ENCODE measurements around the gene BRSK2. TPM values are rescaled to one million over a fixed set of nuclear protein-coding genes. Genes with fewer than 3 reads are reported as not detected.

Gene BRSK2
- total and polyA plus RNA-seq, 2 donors from 2014 or later = 0.43 to 1.2 TPM

DNA sequence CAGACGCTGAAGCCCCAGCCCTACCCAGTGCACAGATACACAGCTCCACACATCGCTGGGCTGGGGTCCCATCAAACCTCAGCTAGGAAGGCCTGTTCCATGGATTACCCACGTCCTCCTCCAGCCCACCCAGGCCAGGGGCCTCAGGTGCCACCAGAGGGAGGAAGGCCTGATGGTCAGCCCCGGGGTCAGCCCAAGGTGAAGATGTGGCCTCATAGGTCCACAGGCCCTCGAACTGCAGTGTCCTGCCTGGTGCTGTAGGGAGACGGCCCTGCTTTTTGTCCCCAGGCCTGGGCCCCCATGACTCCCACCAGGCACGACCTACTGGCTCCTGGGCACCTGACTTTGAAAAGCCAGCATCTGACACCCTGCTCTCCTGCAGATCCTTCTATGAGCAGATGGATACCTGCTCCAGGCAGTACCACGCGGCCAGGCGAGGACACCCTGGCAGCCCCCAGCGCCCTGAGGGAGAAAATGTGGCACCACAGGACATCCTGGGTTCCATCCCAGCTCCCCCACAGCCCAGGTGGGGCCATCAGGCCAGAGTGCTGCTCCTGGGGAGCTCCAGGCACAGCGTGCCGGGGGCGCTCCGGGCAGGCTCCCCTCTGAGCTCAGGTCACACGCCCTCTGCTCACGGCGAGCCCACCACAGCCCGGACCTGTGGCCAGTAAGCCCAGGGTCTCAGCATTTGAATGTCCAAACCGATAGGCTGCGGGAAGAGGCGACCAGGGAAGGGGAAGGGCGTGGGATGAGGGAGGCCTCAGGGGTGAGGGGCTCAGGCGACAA is 112.6 kb downstream of the BRSK2 start:
- H3K36me3 ChIP-seq (ENCODE audit: control insufficient read depth in 2 of 3, insufficient read depth in 3 of 3, low read length in 3 of 3) = no peaks in the 10 kb centered on the region
- H3K9ac ChIP-seq (ENCODE audit: low read length in 3 of 3) = no peak overlapping the region
- DNase-seq (peak in 2 of 5 donors; percentile 23 to 63), FAIRE-seq (no peak)
- H3K4me3 ChIP-seq (ENCODE audit: low read length in 3 of 3) = no peak overlapping the region
- peaks cover 0 to 11% (median 0%) of the 10 kb centered on the region in 3 donors for H3K4me1 ChIP-seq (ENCODE audit: control insufficient read depth in 2 of 3, insufficient read depth in 2 of 3, low read depth in 1 of 3, low read length in 3 of 3)
- no peaks in the 10 kb centered on the region for H3K27me3 ChIP-seq (ENCODE audit: control insufficient read depth, insufficient read depth, low read length)
- no peak for TF ChIP-seq CTCF (IDR thresholded peaks at IDR 0.05; ENCODE audit: borderline replicate concordance, extremely low read depth, insufficient read depth)
- H3K27ac ChIP-seq (ENCODE audit: low read depth in 2 of 2, low read length in 2 of 2) = no peak overlapping the region
- intact Hi-C loops (cut with DNase I) = no loop called here
- no peaks in the 10 kb centered on the region for H3K9me3 ChIP-seq (ENCODE audit: control insufficient read depth in 2 of 3, insufficient read depth in 1 of 3, low read length in 3 of 3)

- no peak overlapping the region for H3K27ac ChIP-seq (ENCODE audit: low read depth in 2 of 2, low read length in 2 of 2)
- intact Hi-C loops (cut with DNase I) = no loop called here
These were observed 113.4 kb downstream of the BRSK2 start for GRCh38 chr11:1502954-1503707.

DNA sequence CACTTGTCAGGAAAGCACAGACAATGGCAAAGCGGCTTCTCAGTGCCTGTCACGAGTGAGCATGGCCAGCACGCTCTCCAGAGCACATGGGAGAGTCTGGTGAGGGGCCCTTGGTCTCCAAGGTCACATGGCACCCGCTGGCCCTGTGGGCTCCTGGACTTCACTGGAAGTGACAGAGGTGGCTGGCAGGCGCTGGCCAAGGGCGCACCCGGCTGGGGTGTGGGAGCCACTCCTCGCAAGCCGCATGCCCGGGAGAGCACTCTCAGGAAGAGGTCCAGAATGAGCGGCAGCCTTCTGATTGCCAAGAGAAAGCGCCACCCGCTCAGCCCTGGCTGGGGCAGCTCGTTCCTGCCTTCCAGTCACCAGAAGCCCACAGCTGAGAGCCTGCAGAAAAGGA is 114.0 kb downstream of the BRSK2 start:
- Histone ChIP-seq H3K4me1 (ENCODE audit: control insufficient read depth in 2 of 3, insufficient read depth in 2 of 3, low read depth in 1 of 3, low read length in 3 of 3) (peaks cover 0 to 14% (median 0%) of the 10 kb centered on the region in 3 donors), H3K27ac (ENCODE audit: low read depth in 2 of 2, low read length in 2 of 2) (no peak overlapping the region)
- no peak for FAIRE-seq

More at GRCh38 chr11:1502954-1503707, 113.4 kb downstream of the BRSK2 start:
- no peak for TF ChIP-seq CTCF (IDR thresholded peaks at IDR 0.05; ENCODE audit: borderline replicate concordance, extremely low read depth, insufficient read depth)
- Histone ChIP-seq H3K27me3 (ENCODE audit: control insufficient read depth, insufficient read depth, low read length) (no peaks in the 10 kb centered on the region), H3K9me3 (ENCODE audit: control insufficient read depth in 2 of 3, insufficient read depth in 1 of 3, low read length in 3 of 3) (no peaks in the 10 kb centered on the region), H3K9ac (ENCODE audit: low read length in 3 of 3) (no peak overlapping the region), H3K4me1 (ENCODE audit: control insufficient read depth in 2 of 3, insufficient read depth in 2 of 3, low read depth in 1 of 3, low read length in 3 of 3) (peaks cover 0 to 14% (median 0%) of the 10 kb centered on the region in 3 donors), H3K36me3 (ENCODE audit: control insufficient read depth in 2 of 3, insufficient read depth in 3 of 3, low read length in 3 of 3) (no peaks in the 10 kb centered on the region), H3K4me3 (ENCODE audit: low read length in 3 of 3) (no peak overlapping the region)
- FAIRE-seq (no peak), DNase-seq (peak in 2 of 5 donors; percentile 34 to 59)

More for the DNA sequence above, 114.0 kb downstream of the BRSK2 start:
- Histone ChIP-seq H3K9ac (ENCODE audit: low read length in 3 of 3) (no peak overlapping the region), H3K36me3 (ENCODE audit: control insufficient read depth in 2 of 3, insufficient read depth in 3 of 3, low read length in 3 of 3) (no peaks in the 10 kb centered on the region), H3K9me3 (ENCODE audit: control insufficient read depth in 2 of 3, insufficient read depth in 1 of 3, low read length in 3 of 3) (no peaks in the 10 kb centered on the region), H3K27me3 (ENCODE audit: control insufficient read depth, insufficient read depth, low read length) (no peaks in the 10 kb centered on the region), H3K4me3 (ENCODE audit: low read length in 3 of 3) (no peak overlapping the region)
- intact Hi-C loops (cut with DNase I) = no loop called here
- peak in 2 of 5 donors; percentile 30 to 64 for DNase-seq
- TF ChIP-seq CTCF (IDR thresholded peaks at IDR 0.05; ENCODE audit: borderline replicate concordance, extremely low read depth, insufficient read depth) = no peak
